Skeletal muscle tissue (tissue), 4 donors: ENCODE results near the gene TMEM9. TPM values are rescaled to one million over a fixed set of nuclear protein-coding genes. Genes with fewer than 3 reads are reported as not detected.

Experiments used
- H3K27ac ChIP-seq: one replicate; pipeline ENCODE4 v1.7.0; 2013; ENCODE audit warnings: mild to moderate bottlenecking, low read depth, low read length, inconsistent platforms
- H3K27me3 ChIP-seq, 3 donors: one replicate each; pipeline ENCODE4 v1.7.0; 2013; ENCODE audit warnings: low read length in 3 of 3; ENCODE audit not compliant: control insufficient read depth in 3 of 3, insufficient read depth in 3 of 3
- H3K36me3 ChIP-seq, 3 donors: one replicate each; pipeline ENCODE4 v1.7.0; 2013; ENCODE audit warnings: low read length in 3 of 3; ENCODE audit not compliant: control insufficient read depth in 3 of 3, insufficient read depth in 3 of 3
- H3K4me1 ChIP-seq, 3 donors: one replicate each; pipeline ENCODE4 v1.7.0; 2013; ENCODE audit warnings: low read length in 3 of 3, mild to moderate bottlenecking in 3 of 3; ENCODE audit not compliant: control insufficient read depth in 3 of 3, insufficient read depth in 3 of 3
- H3K4me3 ChIP-seq, 3 donors: one replicate each; pipeline ENCODE4 v1.7.0; 2013; ENCODE audit warnings: low read length in 3 of 3
- H3K9ac ChIP-seq, 3 donors: one replicate each; pipeline ENCODE4 v1.7.0; 2013; ENCODE audit warnings: low read length in 3 of 3, mild to moderate bottlenecking in 3 of 3, moderate library complexity in 2 of 3, low read depth in 1 of 3
- H3K9me3 ChIP-seq, 3 donors: one replicate each; pipeline ENCODE4 v1.7.0; 2013; ENCODE audit warnings: low read length in 3 of 3; ENCODE audit not compliant: control insufficient read depth in 3 of 3
- total RNA-seq: library from RNA; depleted of rRNA; stranded (reverse); fragments of >200 nt; gene quantifications from one replicate; pipeline ENCODE4 v1.2.3, GENCODE V29; 2014
- donor health status: Osteomylitis.

The TMEM9 gene
- total RNA-seq, 1 donor from 2014 or later: 50.1 TPM

DNA sequence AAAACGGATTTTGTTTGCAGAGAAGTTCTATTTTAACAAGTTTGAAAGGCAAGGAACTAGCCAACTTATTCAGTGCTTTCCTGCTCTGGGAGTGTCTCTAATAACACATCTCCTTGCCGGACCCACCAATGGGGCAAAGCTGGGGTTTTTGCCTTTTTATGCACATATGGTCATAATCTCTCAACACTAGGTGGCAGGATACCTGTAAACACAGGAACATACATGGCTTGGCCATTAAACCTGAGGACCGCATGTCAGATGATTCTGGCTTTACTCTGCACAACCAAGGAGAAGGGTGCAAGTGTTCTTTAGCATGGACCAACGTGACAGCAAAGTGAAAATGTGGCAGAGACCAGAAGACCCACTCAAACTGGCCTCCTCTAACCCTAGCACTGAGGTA is 4.9 kb downstream of the TMEM9 start:
- no peak overlapping the region for H3K9ac ChIP-seq
- H3K27me3 ChIP-seq: no peaks in the 10 kb centered on the region
- no peaks in the 10 kb centered on the region for H3K9me3 ChIP-seq
- no peak overlapping the region for H3K4me3 ChIP-seq
- peaks cover 52 to 64% (median 56%) of the 10 kb centered on the region in 3 donors for H3K36me3 ChIP-seq
- H3K4me1 ChIP-seq: peaks cover 20 to 27% (median 26%) of the 10 kb centered on the region in 3 donors
- H3K27ac ChIP-seq: no peak overlapping the region

DNA sequence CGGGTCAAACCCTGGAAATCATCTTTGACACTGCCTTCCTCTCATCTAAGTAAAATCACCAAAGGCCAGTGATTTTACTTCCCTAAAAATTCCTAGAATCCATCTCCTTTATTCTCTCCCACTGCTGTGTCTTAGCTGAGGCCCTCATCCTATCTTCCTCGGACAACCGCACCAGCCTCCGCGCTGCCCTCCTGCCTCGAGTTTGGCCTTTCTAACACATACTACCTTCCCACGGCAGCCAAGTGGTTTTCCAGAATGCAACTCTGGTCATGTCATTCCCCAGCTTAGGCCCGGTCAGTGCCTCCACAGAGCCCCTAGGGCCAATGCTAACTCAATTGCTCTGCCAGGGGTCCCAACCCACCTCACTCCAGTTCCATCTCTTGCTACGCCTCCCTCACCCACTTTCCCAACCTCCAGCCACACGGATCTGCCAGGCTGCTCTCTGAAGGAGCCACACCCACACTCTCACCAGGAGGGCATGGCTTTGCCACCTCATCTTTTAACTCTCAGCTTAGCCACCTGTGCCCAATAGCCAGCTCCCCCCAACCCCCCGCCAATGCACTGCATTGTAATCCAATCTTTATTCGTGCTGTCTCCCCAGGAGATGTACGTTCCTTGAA is 6.8 kb downstream of the TMEM9 start:
- H3K4me3 ChIP-seq: no peak overlapping the region
- peaks cover 71 to 82% (median 75%) of the 10 kb centered on the region in 3 donors for H3K36me3 ChIP-seq
- no peaks in the 10 kb centered on the region for H3K27me3 ChIP-seq
- H3K9ac ChIP-seq: no peak overlapping the region
- peaks cover 6 to 18% (median 17%) of the 10 kb centered on the region in 3 donors for H3K4me1 ChIP-seq
- no peaks in the 10 kb centered on the region for H3K9me3 ChIP-seq
- no peak overlapping the region for H3K27ac ChIP-seq

GRCh38 chr1:201146626-201147390 is 7.5 kb downstream of the TMEM9 start:
- H3K4me3 ChIP-seq: no peak overlapping the region
- peaks cover 6 to 23% (median 16%) of the 10 kb centered on the region in 3 donors for H3K4me1 ChIP-seq
- no peaks in the 10 kb centered on the region for H3K9me3 ChIP-seq
- no peak overlapping the region for H3K27ac ChIP-seq
- no peak overlapping the region for H3K9ac ChIP-seq
- H3K27me3 ChIP-seq: no peaks in the 10 kb centered on the region
- peaks cover 74 to 84% (median 82%) of the 10 kb centered on the region in 3 donors for H3K36me3 ChIP-seq

DNA sequence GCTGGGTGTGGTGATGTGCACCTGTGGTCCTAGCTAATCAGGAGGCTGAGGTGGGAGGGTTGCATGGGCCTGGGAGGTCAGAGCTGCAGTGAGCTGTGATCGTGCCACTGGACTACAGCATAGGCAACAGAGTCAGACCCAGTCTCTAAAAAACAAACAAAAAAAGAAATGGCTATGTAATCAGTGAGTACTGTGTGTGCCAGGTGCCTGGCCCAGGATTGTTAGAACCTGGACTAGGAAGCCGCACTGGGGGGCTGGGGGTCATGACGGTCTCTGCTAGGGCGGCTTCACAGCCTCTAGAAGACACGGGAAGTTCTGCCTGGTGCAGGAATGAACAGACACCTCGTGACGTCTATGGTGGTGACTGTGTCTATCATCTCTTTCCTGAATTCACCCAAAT is 8.5 kb downstream of the TMEM9 start:
- H3K4me1 ChIP-seq: peaks cover 6 to 22% (median 16%) of the 10 kb centered on the region in 3 donors
- H3K27me3 ChIP-seq: no peaks in the 10 kb centered on the region
- no peak overlapping the region for H3K9ac ChIP-seq
- no peak overlapping the region for H3K4me3 ChIP-seq
- peaks cover 79 to 84% (median 82%) of the 10 kb centered on the region in 3 donors for H3K36me3 ChIP-seq
- H3K27ac ChIP-seq: no peak overlapping the region
- H3K9me3 ChIP-seq: no peaks in the 10 kb centered on the region

DNA sequence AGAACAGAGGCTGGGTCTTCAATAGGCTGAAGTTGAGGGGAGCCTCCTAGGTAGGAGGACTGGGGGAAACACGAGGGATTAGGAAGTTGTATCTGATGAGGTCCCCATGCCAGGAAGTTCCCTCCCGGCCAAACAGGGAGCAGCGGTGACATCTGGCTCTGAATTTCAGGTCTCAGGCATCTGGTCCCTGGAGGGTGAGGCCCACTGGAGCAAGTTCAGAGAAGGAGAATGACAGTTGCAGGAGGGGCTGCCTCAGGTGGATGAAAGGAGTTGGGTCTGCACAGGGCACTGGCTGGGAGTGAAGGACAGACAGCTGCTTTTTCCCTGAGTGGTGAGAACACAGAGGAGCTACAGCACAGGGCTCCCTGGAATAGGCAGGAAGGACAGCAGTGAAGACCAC is 9.1 kb downstream of the TMEM9 start:
- Histone ChIP-seq H3K4me3 (no peak overlapping the region), H3K9me3 (no peaks in the 10 kb centered on the region), H3K4me1 (peaks cover 6 to 21% (median 16%) of the 10 kb centered on the region in 3 donors), H3K9ac (no peak overlapping the region), H3K27me3 (no peaks in the 10 kb centered on the region), H3K27ac (no peak overlapping the region), H3K36me3 (peaks cover 80 to 84% (median 84%) of the 10 kb centered on the region in 3 donors)

- peaks cover 77 to 84% (median 83%) of the 10 kb centered on the region in 3 donors for H3K36me3 ChIP-seq
- H3K4me3 ChIP-seq: no peak overlapping the region
- H3K9ac ChIP-seq: no peak overlapping the region
- H3K4me1 ChIP-seq: peaks cover 3 to 18% (median 12%) of the 10 kb centered on the region in 3 donors
- H3K9me3 ChIP-seq: no peaks in the 10 kb centered on the region
- H3K27ac ChIP-seq: no peak overlapping the region
- H3K27me3 ChIP-seq: no peaks in the 10 kb centered on the region
Observed at GRCh38 chr1:201144701-201145100, 9.6 kb downstream of the TMEM9 start.

DNA sequence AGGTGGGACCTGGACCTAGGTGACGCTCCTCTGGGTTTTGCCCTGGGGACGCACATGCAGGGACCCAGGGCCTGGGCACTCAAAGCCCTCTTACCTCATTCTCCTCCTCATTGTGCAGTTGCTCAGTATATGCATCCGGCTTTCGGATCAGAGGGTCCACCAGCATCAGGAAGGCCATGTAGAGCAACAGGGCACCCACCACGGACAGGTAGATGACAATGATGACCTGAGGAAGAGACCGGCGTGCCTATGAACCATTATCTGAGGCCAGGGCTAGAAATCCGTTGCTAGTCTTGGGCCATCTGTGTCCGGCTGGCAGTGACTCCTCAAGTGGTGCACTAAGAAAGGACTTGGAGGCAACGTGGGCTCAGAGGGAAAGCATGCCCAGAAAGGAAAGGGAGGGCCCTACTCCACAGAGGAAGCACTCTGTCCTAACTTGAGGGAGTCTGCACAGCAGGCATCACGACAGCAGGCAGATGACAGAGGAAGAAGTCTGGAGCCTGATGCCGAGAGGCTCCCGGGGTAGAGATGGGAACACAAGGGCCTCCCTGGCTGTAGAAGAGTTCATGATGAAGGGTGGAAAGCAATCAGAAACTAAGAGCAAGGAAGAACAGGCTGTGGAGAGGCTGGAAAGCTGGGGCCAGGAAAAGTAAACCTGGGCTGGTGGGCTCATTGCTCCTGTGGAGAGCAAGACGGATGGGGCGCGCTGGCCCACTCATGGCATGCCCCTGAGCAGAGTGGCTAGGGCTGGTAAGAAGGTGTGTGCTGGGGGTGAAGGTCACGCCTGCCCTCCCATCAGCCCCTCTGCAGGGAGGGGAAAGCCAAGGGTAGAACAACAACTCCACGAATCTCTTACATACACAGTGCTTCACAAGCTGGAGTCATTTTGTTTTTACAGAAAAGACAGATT is 10.3 kb downstream of the TMEM9 start:
- Histone ChIP-seq H3K27me3 (no peaks in the 10 kb centered on the region), H3K4me3 (no peak overlapping the region), H3K9me3 (no peaks in the 10 kb centered on the region), H3K4me1 (peaks cover 2 to 14% (median 9%) of the 10 kb centered on the region in 3 donors), H3K27ac (no peak overlapping the region), H3K9ac (no peak overlapping the region), H3K36me3 (peaks cover 79 to 87% (median 83%) of the 10 kb centered on the region in 3 donors)

DNA sequence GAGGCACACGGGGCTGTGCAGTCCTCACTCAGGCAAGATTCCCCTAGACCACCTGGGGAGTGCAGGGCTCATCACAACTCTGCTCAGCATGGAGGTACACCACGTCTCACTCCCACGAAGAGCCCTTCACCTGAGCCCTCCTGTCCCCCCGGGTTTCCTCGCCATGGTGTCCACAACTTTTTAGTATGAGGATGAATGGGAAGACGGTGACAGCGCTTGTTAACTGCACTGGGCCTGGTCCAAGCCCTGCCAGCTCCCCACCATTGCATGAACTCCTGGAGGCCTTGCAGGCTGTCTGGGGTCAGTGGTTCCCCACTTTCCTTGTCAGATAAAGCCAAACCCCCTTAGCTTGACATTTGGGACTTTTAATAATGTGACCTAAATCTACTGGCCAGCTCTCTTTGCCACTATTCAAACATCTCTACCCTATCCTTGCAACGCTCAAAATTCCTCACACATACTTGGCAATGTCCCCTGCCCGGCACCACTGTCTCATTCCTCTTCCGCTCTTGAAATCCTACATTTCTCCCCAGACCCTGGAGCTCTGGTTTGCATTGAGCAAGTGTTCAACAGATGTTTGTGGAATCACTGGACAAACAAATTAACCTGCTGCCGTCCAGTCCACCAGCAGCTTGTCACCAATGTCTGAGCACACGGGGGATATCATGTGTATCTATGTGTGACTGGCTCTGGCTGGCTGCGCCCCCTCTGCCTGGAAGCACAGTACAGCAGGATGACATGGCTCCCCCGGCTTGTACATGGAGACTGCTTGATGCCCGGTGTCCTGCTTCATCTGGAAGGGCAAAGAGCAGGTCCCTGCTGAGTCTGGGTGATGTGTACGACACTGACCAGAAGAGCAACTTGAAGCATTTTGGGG is 11.2 kb downstream of the TMEM9 start:
- Histone ChIP-seq H3K4me3 (no peak overlapping the region), H3K9ac (no peak overlapping the region), H3K4me1 (peaks cover 8 to 19% (median 10%) of the 10 kb centered on the region in 3 donors), H3K27ac (no peak overlapping the region), H3K36me3 (peaks cover 76 to 83% (median 78%) of the 10 kb centered on the region in 3 donors), H3K27me3 (no peaks in the 10 kb centered on the region), H3K9me3 (no peaks in the 10 kb centered on the region)
